UCSD-AML1 (cell line): ENCODE data around the gene SLIT3.

Experiments used
- DNase-seq: peaks from one replicate; lab custom pipeline; 2025; ENCODE audit not compliant: unreplicated experiment; lab: John Stamatoyannopoulos, UW

The SLIT3 gene

DNA sequence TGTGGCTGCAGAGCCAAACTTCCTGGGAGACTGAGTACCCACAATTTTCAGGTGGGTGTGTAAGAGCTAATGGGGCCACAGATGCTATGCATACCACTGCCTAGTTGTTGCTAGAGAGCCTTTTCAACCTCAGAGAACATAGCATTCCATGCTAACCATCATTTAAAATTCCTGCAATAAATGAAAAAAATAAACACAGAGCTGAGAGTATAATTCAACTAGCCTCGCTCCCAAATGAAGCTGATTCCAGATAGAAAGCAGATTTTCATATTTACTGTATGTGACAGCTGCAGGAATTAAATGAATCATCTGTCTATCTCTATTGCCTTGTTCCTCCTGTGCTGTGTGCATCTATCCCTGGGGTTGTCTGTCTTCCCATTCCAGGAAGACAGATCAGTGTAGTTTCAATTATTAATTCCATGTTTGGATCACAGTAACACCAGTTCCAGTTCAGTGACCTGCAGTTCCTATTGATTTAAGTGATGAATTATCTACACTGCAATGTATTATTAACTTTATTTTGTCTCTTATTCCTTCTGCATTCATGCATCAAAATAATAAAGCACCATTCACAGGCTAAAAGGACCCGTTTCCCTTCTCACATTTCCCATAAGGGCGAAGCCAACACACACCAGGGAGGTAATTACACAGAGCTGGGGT lies 324.5 kb downstream of the SLIT3 start:
- no peak for DNase-seq

- DNase-seq, result no peak
Observed at GRCh38 chr5:168975331-168975730, 325.6 kb downstream of the SLIT3 start.

- DNase-seq, result no peak
Observed at GRCh38 chr5:168974082-168974481, 326.9 kb downstream of the SLIT3 start.

DNA sequence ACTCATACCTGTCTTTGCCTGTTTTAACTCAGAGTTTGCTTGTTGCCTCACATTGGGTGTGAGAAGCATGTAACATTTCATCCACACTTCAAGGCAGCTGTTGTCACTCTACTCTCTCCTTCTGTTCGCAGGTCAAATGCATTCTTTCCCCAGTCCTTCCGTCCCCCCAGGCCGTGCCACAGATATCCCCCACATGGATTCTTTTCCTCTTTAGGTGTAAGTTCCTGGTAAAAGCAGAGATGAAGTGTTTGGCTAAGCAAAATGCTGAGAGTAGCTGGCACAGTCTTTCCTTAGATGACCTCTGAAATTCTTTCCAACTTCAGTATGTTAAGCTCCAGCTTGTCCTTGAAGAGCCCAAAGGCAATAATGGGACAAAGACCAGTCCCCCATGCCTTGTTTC lies 328.2 kb downstream of the SLIT3 start:
- no peak for DNase-seq

DNA sequence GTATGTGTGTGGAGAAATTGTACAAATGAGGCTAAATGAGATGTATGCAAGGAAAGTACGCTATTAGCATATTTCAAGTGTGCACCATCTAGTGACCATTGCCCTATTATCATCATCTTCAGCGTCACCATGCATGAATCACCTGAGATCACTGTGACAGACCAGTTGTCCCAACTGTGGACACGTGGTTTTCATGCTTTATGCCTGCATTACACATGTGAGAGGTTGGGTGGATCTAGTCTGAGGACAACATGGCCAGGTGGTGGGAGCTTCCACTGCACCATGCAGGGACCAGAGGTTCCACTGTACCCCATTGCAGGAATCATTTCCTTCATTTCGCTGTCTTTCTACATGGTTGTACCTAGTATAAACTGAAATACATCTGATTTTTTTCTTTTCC lies 329.8 kb downstream of the SLIT3 start:
- DNase-seq, result no peak

- no peak for DNase-seq
Observed at GRCh38 chr5:168969326-168969886, 331.5 kb downstream of the SLIT3 start.

DNA sequence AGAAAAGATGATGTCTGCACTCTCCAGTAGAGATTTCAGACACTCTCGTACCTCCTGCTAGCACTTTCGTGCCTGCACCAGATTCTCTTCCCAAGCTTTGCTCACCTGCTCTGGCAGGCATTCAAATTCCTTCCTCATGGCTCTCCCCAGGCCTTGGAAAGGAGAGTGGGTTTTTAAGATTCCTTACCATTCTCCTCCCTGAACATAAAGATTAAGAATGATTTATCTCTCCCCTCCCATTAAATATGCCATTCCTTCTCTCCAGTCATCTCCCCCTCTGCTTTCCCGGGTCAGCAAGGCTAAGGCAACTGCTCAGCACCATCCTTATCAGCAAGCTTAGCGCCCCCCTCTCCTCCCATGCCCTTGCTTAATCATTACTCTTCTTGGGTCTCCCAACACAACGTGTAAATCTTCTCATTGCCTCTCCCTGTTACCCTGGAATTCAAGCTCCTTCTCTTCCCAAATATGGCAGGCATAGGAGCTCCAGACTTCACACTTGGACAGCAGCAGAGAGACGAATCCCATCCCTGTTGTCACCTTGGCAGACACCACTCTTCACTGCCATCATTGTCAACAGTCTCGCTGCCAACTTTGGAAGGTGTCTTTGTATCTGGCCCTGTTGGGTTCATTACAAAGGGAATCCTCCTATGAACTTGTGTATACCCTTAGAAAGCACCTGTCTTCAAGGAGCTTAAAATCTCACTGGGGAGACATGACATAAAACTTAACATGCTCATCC lies 332.9 kb downstream of the SLIT3 start:
- no peak for DNase-seq

DNA sequence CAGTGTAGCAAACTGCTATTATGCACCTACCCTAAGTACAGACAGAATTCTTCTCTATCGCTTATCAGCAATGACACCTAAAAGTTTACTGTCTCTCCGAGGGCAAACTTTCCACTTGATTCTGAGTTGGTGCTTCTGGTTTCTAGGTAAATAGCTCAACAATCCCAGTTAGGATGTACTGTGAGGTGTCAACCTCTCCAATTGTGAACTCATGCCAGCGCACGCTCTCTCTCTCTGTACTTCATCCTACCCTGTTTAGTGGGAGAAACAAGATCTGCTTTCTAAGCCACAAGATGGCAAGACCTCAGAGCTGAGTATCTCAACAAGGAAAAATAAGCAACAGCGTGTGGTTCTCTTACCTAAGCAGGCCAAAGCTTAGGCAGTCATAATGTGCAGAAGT lies 335.3 kb downstream of the SLIT3 start:
- no peak for DNase-seq

GRCh38 chr5:168964182-168964581 lies 336.8 kb downstream of the SLIT3 start:
- DNase-seq, result no peak

GRCh38 chr5:168962306-168962705 lies 338.6 kb downstream of the SLIT3 start:
- no peak for DNase-seq

- no peak for DNase-seq
Observed at GRCh38 chr5:168961681-168962080, 339.3 kb downstream of the SLIT3 start.

- DNase-seq, result no peak
Observed at GRCh38 chr5:168960497-168960896, 340.4 kb downstream of the SLIT3 start.

DNA sequence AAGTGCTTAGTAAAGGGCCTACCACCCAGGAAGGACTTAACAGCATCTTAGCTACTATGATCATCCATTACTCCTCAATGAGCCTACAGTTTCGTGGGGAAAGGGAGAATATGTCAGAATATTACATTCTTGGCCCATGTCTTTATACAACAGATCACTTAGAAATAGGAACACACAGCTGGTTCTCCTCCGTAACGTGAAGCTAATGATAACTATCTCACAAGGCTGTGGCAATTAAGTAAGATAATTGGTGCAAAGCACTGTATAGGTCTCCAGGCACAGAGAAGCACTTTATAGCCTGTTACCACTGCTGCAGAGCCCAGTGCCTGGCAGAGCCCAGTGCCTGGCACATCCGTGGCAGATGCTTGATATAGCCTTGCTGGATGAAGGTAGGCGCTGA lies 347.6 kb downstream of the SLIT3 start:
- DNase-seq, result no peak

GRCh38 chr5:168952196-168952595 lies 348.7 kb downstream of the SLIT3 start:
- DNase-seq, result no peak

GRCh38 chr5:168951769-168952168 lies 349.2 kb downstream of the SLIT3 start:
- DNase-seq, result no peak

DNA sequence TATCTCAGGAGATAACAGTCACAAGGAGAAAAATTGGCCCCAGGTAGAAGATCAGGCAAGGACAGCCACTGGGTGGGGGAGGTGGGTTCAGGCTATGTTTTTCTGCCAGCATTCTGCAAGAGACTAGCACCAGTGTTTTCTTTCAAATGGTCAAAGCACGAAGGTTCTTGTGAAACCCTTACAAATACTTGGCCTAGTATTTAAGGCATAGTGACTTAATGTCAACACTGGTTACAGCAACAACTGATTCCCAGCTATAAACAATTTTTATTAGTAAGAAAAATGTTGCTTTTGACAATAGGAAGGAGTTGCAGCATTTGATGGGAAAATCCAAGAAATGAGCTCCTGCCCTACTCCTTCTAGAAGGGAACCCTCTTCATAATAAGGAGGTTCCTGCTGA lies 349.6 kb downstream of the SLIT3 start:
- DNase-seq, result no peak

DNA sequence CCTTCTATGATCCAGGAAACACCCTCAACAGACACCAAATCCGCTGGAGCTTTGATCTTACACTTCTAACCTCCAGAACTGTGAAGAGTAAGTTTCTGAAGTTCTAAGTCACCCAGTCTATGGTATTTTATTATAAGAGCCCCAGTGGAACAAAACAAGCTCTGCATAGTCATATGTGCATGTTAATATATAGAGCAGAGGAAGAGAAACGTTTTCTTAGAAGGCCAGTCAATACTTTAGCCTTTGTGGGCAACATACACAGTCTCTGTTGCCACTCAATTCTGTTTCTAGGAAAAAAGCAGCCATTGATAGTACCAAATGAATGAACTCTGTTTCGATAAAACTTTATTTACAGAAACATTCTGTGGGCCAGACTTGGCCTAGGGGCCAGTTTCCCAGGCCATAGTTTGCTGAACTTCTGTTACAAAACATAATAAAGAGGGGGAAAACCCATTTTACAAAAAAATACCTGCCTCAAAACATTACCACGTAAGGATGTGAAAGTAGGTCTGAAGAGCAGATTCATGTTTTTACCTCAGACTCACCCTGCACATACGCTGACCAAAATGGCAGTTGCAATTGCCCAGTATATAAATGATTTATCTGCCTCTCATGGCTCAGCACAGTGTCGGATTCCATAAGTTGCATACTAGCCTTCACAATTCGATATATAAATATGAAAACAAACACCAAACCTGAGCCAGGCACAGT lies 350.5 kb downstream of the SLIT3 start:
- no peak for DNase-seq

DNA sequence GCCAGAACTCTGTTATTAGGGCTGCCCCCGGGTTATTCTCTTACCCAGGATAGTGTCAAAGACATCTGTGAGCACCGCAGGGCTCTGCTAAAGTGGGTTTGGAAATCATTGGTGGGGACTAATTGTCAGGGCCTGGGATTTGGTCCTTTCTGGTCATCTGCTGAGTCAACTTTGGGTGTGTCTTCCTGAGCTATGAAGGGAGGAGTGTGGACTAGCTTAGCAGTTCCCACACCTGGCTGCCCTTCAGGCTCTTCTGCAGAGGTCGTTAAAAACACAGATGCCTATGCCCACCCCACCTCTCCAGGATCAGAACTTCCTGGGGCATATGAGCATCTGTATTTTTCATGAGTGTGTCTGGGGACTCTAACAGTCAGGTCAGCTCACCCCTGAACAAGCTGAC lies 352.2 kb downstream of the SLIT3 start:
- DNase-seq, result no peak

DNA sequence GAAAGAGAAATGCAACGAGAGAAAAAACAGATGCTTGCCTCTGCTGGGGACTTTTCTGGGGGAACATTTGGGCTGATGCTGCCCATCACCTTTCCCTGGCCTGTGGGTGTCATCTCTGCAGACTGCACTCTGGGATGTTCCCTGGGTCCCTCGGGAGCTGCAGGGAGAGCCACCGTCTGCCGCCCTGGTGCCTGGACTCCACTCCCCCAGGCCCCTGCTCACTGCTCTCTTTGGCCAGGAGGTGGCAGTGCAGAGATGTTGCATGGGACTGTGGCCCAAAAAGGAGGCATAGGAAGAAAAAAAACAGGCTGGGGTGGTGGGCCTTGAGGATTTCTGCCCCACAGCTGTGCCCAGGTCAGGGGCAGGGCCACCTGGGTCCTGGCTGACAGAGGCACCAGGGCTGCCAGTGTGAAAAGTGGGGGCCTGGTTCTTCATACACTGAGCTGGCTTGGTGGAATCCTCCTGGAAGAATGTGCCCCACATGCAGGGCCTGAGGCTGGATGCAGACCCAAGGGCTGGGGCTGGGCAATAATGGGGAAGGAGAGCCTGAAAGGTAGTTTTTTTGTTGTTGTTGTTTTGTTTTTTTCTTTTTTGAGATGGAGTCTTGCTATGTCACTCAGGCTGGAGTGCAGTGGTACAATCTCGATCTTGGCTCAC lies 353.6 kb downstream of the SLIT3 start:
- peak; percentile 31 for DNase-seq

DNA sequence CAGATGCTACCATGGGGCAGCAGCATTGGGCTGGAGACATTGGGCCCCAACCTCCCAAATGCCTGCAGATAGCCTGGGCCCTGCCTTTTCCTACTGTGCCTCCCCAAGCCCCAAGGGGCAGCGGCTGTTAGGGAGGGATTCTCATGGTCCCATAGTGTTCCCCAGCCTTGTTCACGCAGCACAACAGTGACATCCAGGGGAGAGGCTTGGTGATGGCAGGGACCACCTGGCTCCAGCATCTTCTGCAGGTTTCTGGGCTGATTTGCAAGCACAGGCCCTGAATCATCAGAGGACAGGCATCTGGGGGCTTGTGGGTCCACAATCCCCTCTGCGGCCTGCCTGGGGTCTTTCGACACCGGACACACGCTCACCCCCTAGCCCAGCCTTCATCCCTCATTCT lies 354.6 kb downstream of the SLIT3 start:
- DNase-seq, result no peak

- no peak for DNase-seq
Observed at GRCh38 chr5:168944004-168944403, 356.9 kb downstream of the SLIT3 start.
